ENCODE results near the gene BCAS4.

Gene BCAS4

DNA sequence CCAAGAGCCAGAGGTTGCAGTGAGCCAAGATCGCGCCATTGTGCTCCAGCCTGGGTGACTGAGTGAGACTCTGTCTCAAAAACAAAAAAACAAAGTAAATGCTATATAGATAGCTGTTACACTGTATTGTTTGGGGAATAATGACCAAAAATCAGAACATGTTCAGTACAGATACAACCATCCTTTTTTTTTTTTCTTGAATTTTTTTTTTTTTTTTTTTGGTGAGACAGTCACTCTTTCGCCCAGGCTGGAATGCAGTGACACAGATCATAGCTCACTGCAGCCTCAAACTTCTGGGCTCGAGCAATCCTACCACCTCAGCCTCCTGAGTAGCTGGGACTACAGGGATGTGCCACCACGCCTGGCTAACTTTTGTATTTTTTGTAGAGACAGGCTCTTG is 63.7 kb downstream of the BCAS4 start:
- no peak for TF ChIP-seq ZNF274 (IDR thresholded peaks at IDR 0.05; ENCODE audit: low read depth, low read length)

DNA sequence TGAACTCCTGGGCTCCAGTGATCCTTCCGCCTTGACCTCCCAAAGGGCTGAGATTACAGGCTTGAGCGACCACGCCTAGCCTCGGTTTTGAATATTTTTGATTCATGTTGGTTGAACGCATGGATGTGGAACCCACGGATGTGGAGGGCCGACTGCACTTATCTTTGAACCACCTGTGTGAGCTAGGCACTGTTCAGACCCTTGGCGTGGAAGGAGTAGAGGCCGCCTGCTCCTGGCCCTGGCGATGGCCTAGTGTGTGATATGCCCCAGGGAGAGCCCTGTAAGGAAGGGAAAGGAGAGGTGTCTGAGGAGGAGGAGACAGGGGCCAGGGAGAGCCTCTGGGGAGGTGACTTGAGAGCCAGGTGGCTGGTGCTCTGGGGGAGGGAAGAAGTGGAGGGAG is 64.3 kb downstream of the BCAS4 start:
- TF ChIP-seq ZNF274 (IDR thresholded peaks at IDR 0.05; ENCODE audit: low read depth, low read length): no peak
- H3K4me3 ChIP-seq (ENCODE audit: low read length): no peak overlapping the region

More for the DNA sequence above, 63.7 kb downstream of the BCAS4 start:
- no peak overlapping the region for H3K4me3 ChIP-seq (ENCODE audit: low read length)

DNA sequence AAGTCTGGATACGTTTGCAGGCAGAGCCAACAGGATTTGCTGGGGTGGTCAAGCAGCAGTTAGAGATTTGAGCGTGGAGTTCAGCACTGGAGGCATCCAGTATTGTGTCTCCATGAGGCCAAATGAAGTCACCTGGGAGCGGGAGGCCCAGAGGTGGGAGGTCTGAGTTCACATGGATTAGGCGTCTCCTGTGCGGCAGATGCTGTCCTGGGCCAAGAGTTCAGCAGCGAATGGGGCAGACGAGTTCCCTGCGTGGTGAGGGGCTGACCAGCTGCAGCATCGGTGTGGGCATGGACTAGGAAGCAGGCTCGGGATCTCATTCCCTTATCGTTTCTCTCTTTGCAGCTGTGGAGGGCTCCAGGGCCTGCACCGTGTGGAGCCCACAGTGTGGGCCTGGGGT is 66.2 kb downstream of the BCAS4 start:
- TF ChIP-seq ZNF274 (IDR thresholded peaks at IDR 0.05; ENCODE audit: low read depth, low read length): no peak
- no peak overlapping the region for H3K4me3 ChIP-seq (ENCODE audit: low read length)

DNA sequence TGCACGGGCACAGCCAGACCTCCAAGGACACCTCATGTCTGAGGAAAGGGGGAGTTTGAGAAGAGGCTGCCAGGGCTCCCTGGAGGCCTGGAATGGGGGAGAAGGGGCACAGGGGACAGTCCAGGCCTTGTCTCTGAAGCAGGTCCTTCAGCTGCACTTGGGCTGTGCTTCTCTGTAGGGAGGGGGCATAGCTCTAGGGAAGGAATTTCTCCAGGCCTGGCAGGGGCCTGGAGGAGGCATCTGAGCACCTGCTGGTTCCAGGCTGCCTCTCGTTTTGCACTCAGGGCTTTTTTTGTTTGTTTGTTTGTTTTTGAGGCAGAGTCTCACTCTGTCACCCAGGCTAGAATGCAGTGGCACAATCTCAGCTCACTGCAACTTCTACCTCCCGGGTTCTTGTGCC is 67.7 kb downstream of the BCAS4 start:
- no peak overlapping the region for H3K4me3 ChIP-seq (ENCODE audit: low read length)
- TF ChIP-seq ZNF274 (IDR thresholded peaks at IDR 0.05; ENCODE audit: low read depth, low read length): no peak

DNA sequence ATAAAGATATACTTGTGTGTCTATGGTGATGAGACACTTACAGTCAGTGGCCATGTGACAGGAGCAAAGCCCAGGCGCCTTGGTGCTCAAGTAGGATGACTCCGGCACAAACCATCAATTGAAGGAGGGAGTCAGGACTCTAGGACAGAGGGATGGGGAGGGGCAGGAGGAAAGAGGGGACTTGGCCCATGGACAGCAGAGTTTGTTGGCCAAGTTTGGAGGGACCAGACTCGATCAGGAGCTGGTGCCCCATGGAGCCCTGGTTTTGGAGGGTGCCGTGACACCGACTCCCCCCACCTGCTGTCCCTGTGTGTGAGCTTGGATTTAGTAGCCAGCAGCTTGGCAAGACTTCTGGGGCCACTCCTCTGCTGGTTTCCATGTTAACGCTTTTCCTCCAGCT is 70.3 kb downstream of the BCAS4 start:
- H3K4me3 ChIP-seq (ENCODE audit: low read length): no peak overlapping the region
- no peak for TF ChIP-seq ZNF274 (IDR thresholded peaks at IDR 0.05; ENCODE audit: low read depth, low read length)

DNA sequence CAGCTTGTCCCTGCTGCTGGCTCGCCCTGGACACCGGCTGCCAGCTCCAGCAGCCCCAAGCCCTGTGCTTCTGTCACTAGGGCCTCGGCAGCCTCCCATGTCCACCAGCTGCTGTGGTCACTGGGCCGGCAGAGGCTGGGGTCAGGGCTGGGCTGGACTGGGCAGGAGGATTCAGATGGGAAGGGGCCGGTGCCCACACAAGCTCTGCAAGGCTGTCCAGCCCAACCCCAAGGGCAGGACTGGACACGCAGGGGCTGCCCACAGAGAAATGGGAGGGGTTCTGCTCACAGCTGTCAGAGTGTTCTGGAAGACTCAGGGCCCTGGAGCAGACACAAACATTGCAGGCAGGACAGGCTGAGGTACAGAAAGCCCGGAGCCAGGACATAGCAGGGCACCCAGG is 70.7 kb downstream of the BCAS4 start:
- H3K4me3 ChIP-seq (ENCODE audit: low read length): no peak overlapping the region
- TF ChIP-seq ZNF274 (IDR thresholded peaks at IDR 0.05; ENCODE audit: low read depth, low read length): no peak

DNA sequence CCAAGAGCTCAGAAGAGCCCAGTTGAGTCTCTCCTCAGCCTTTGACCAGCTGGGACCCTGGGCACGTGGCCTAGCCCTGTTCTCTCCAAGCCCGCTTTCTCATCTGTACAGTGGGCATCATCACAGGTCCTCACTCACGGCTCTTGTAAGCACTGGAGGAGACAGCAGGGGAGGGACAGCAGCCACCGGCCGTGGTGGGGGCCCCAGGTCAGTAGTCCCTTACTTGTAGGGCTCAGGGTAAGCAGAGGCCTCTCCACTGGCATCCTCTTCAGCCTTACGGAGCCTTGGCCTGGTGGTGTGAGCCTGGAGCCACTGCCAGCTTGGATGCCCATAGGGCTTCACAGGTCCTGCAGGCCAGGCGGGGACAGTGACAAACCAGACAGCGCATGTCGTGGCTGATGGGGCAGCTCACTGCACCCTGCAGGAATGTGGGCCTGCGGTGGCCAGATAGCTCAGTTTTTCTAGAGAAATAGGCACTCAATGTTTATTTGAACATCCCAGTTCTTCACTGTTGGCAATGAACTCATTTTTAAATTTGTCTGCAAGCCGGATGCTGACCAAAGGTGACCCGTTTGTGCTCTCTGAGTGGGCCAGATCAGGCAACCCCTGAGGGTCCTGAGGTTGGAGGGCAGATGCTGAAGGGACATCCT is 71.3 kb downstream of the BCAS4 start:
- TF ChIP-seq ZNF274 (IDR thresholded peaks at IDR 0.05; ENCODE audit: low read depth, low read length): no peak

DNA sequence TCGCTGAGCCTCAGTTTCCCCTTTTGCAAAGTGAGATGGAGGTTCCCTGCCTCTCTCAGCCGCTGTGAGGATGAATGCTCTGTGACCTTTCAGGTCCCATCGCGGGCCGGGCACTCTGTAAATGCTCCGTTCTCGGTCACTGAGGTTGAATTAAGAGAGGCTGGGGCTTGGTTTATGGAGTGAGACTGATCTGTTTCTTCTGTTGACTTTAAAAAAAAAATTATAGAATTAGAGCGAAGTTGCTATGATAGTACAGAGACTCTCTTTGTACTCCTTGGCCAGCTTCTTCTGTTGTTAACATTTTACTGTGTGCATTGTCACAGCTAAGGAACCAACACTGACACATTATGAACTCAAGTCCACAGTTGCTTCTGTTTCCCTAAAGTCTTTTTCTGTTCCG is 72.0 kb downstream of the BCAS4 start:
- no peak for TF ChIP-seq ZNF274 (IDR thresholded peaks at IDR 0.05; ENCODE audit: low read depth, low read length)
- H3K4me3 ChIP-seq (ENCODE audit: low read length): no peak overlapping the region

More for the DNA sequence above, 71.3 kb downstream of the BCAS4 start:
- H3K4me3 ChIP-seq (ENCODE audit: low read length): no peak overlapping the region

DNA sequence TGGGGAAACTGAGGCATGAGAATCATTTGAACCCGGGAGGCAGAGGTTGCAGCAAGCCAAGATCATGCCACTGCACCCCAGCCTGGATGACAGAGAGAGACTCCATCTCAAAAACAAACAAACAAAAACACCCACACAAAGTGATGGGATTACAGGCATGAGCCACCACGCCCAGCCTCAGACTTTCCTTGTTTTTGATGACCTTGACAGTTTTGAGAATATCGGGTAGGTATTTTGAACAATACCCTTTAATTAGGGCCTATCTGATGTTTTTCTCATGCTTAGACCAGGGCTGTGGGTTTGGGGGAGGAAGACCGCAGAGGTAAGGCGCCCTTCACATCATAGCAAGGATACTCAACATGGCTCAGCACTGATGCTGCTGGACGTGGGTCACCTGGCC is 72.9 kb downstream of the BCAS4 start:
- no peak for TF ChIP-seq ZNF274 (IDR thresholded peaks at IDR 0.05; ENCODE audit: low read depth, low read length)

DNA sequence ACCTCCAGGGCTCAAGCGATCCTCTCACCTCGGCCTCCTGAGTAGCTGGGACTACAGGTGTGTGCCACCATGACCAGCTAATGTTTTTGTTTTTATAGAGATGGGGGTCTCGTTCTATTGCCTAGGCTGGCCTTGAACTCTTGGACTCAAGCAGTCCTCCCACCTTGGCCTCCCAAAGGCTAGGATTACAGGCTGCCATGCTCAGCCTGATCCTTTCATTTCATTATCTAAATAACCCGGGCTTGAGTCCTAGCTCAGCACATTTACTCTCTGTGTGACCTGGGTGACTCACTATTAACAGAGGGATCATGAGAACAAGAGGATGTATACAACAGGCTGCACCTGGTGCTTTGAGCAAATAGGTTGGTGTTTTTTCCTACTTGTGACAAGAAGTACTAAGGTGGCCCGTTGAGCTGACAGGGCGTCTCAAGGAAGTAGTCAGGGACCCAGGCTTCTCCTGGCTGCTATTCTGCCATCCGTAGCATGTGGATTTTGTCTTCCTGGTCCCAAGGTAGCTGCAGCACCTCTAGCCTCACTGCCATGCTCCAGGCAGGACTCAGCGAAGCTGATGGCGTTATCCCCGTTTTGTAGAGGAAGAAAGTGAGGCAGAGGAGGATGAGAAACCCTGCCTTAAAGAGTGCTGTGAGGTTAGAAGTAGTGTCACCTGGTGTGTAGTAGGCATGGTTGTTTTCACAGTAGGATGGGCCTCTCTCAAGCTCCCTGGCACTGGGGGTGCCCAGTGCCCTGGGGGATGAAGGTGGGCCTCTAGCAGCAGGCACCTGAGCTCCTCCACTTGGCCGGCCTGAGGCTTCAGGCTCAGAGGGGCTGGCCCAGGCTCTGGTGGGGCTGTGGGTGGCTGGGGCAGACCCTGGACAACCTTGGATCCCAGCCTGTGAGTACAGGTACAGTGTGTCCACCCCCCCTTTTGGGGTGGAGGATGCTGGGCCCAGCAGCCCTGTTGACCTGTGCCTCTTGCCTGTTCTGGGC is 73.9 kb downstream of the BCAS4 start:
- H3K4me3 ChIP-seq (ENCODE audit: low read length): no peak overlapping the region
- TF ChIP-seq ZNF274 (IDR thresholded peaks at IDR 0.05; ENCODE audit: low read depth, low read length): no peak

More for the DNA sequence above, 72.9 kb downstream of the BCAS4 start:
- no peak overlapping the region for H3K4me3 ChIP-seq (ENCODE audit: low read length)

DNA sequence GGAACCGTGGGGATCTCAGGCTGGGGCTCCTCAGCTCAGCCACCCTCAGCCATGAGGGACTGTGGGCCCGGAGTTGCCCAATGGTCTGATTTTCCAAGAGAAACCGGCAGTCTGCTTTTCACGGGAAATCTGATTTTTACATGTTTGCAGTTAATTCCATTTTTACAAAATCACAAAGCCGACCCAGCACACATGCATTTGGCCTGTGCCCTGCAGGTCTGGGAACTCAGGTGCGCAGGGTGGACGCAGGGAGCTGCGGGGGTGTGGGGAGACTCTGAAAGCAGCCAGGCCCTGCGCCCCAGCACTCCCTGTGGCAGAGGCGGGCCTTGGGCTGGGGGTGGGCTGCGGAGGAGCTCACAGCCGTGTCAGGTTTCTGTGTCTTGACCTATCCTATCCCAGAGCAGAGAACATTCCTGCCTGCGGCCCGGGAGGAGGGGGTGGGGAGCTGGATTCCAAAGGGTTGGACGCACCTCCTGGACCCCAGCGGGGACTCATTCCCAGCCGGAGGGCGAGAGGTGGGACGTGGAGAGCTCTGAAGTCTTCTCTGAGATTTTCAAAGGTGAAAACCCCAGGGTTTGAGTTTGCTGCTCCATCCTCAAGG is 75.8 kb downstream of the BCAS4 start:
- no peak for TF ChIP-seq ZNF274 (IDR thresholded peaks at IDR 0.05; ENCODE audit: low read depth, low read length)
- H3K4me3 ChIP-seq (ENCODE audit: low read length): no peak overlapping the region

DNA sequence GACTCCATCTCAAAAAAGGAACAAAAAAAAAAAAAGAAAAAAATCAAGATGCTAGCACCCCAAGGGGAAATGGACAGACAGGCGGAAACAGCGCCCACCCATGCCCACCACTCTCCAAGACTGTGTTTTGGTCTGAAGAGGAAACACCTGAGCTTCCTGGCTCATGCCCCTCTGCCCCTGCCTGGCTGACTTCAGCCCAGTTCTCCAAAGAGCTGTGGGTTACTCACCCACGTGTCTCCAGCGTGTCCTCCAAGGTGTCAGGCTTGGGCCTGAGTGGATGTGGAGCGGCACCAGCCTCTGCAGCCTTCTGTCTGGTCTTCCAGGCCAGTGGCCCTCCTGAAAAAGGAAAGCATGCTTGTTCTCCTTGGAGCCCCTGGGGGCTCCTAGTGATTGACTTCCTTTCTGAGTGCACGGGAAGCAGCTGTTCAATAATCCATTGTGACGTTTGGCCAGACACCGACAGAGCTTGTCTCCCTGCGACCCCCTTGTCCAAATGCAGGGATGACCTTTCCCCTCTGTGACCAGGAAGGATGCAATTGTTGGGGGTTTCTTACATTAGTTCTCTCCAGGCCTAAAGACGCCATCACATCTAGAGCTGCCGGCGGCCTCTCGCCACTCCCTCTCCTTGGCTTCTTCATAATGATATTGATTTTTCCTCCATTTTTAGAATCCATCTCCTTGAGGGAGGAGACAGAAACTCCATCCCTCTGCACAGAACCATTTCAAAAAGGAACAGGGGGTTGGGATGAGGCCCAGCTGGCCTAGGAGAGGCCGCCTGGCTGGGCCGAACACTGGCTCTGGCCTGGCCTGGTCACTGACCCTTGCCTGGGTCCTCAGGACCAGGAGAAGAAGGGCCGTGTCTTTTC is 77.9 kb downstream of the BCAS4 start:
- no peak for TF ChIP-seq ZNF274 (IDR thresholded peaks at IDR 0.05; ENCODE audit: low read depth, low read length)
- H3K4me3 ChIP-seq (ENCODE audit: low read length): no peak overlapping the region

DNA sequence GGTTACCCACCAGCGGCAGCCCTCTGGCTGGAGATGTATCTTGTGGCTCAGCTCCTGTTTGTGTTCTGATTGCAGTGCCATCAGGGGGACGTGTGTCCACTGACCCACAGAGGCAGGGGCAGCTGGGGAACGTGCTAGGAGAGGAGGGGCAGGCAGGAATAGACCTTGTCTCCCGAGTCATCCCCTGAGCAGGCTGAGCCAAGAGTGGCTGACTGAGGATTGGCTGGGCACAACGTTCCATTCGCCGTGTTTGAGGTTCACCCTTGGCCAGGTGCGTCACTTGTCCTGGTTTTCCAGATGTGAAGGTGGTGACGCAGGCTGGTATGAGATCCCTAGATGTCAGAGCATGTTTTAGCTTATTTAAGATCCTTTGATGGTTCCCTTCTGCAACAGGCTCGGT is 78.7 kb downstream of the BCAS4 start:
- no peak overlapping the region for H3K4me3 ChIP-seq (ENCODE audit: low read length)
- no peak for TF ChIP-seq ZNF274 (IDR thresholded peaks at IDR 0.05; ENCODE audit: low read depth, low read length)
